ENCODE results near the gene CD3G.
A peak's percentile ranks its signal among the peaks of the same experiment; 100 is the strongest.

Gene CD3G

DNA sequence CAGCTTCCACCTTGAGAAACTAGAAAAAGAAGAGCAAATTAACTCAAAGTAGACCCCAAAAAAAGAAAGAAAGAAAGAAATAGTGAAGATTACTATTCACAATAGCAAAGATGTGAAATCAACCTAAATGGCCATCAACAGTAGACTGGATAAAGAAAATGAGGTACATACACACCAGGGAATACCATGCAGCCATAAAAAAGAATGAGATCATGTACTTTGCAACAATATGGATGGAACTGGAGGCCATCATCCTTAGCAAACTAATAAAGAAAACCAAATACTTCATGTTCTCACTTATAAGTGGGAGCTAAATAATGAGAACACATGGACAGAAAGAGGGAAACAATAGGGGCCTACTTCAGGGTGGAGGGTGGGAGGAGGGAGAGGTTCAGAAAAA, 15.4 kb upstream of the CD3G start:
- no peak for DNase-seq

DNA sequence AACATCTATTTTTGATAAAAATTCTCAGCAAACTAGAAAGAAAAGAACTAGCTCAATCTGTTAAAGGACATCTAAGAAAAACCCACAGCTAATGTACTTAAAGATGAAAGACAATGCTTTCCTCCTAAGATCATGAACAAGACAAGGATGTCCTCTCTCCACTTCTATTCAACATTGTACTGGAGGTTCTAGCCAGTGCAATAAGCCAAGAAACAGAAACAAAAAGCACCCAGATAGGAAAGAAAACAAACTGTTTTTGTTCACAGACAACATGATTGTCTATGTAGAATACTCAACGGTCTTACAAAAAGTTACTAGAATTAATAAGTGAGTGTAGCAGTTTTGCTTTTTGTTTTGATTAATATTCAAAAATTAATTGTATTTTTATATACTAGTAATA, 9.4 kb upstream of the CD3G start:
- no peak for DNase-seq

- no peak for DNase-seq
These were observed 5.5 kb upstream of the CD3G start for GRCh38 chr11:118338637-118339061.

- no peak for DNase-seq
These were observed 4.7 kb upstream of the CD3G start for GRCh38 chr11:118339281-118339961.

DNA sequence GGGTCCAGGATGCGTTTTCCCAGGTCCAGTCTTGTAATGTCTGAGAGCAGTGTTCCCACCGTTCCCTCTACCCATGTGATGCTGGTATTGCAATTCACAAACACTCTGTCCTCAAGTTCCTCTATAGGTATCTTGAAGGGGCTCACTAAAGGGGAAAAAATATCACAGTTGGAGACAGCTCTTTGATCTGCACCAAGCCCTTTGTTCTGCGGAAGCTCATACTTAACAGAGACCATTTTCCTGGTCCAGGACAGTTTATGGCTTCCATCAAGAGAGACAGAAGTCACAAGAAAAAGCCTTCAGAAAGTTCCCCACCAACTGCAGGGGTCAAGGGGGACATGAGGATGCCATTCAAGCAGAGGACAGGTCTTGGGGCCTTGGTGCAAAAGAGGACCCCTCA, 3.7 kb upstream of the CD3G start:
- no peak for DNase-seq

DNA sequence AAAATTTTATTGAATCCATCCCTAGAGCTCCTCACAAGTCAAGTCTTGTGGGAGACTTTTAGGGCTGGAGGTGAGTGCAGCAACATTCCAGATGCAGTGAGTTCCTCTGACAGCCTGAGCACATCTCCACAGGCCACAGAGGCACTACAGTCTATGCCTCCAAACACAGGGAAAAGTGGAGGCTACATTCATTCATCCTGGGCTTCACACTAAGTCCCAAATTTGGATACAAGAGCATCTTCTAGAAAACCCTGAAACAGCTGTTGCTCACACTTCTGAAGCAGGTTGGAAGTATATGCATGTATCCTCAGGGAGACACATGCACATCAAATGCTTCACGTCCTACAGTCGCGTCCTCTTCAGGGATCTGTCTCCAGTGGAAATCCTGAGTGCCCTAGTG, 2.9 kb upstream of the CD3G start:
- no peak for DNase-seq

DNA sequence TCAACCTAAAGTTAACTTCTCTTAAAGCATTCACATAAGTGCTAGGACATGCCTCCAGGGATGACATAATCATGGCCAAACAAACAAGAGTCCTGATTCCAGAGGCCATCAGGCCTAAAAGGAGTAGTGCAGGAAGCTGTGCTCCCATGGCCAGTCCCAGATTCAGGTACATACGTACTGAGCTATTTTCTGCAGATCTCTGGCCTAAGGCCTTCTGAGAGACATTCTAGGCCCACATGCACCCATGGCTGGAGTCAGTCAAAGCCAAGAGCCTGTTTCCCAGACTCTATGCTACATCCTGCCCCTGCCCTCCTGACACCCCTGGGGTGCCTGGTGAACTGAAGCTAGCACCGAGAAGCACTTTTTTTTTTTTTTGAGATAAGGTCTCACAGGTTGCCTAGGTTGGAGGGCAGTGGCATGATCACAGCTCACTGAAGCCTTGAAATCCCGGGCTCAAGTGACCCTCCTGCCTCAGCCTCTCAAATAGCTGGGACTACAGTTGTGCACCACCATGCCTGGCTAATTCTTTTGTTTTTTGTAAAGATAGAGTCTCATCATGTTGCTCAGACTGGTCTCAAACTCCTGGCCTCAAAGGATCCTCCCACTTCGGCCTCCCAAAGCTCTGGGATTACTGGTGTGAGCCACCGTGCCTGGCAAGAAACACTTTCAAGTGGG, 2.2 kb upstream of the CD3G start:
- DNase-seq, result no peak

GRCh38 chr11:118342503-118343161, 1.5 kb upstream of the CD3G start, which contains the start of gene CD3D:
Gene CD3D, minus strand, starts transcription at chr11:118342705. Its CDS starts 98 bp downstream, at chr11:118342607.
- DNase-seq, result no peak

- DNase-seq, result no peak
These were observed 896 bp upstream of the CD3G start for GRCh38 chr11:118343248-118343647.

DNA sequence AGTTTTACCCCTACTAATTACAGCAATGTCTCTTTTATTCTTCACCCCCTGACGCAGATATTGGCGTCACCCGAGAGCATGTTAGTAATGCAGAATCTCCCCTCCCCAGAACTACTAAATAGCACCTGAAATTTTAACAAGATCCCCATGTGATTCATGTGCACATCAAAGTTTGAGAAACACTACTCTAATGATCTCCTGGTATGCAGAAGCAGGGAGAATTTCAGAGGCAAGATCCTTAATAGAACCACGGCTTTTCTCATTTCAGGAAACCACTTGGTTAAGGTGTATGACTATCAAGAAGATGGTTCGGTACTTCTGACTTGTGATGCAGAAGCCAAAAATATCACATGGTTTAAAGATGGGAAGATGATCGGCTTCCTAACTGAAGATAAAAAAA, 5.3 kb downstream of the CD3G start:
- DNase-seq, result no peak

GRCh38 chr11:118353084-118353710, 9.1 kb downstream of the CD3G start:
- DNase-seq, result no peak

GRCh38 chr11:118358071-118358470, 13.9 kb downstream of the CD3G start:
- no peak for DNase-seq

- DNase-seq, result peak; percentile 86 to 88
These were observed 15.3 kb downstream of the CD3G start, which contains the start of gene UBE4A for GRCh38 chr11:118359295-118359958. Gene UBE4A, plus strand, starts transcription at chr11:118359600. Its CDS starts 5,481 bp downstream, at chr11:118365081.

DNA sequence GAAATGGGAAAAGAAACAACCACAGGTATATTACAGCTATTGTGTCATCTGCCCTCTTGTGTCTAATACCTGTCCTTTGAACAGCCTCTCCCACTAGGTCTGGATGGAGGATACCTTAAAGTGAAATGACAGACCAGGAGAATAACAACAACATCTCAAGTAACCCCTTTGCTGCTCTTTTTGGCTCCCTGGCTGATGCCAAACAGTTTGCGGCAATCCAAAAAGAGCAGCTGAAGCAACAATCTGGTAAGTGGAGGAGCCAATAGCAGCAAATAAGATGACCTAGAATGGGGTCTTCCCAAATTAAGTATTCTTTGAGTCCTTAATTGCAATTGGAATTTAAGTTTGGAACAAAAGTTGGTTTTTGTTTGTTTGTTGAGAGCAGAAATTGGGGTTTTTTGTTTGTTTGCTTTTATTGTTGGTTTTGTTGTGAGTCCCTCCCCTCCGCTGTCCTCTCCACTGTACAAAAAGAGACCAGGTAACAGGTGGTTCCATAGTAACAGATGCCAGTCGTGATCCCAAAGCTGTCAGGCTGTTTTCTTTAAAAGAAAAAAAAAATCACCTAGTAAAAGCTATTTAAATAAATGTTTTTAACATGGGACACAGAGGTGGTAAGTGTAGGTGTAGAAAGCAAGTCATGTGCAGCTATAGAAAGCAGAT, 20.9 kb downstream of the CD3G start:
- DNase-seq, result no peak

GRCh38 chr11:118366287-118366686, 22.1 kb downstream of the CD3G start:
- no peak for DNase-seq

- no peak for DNase-seq
These were observed 26.6 kb downstream of the CD3G start for GRCh38 chr11:118370774-118371173.

GRCh38 chr11:118373263-118373662, 29.1 kb downstream of the CD3G start:
- no peak for DNase-seq

- DNase-seq, result no peak
These were observed 29.7 kb downstream of the CD3G start for GRCh38 chr11:118373871-118374270.

- no peak for DNase-seq
These were observed 30.6 kb downstream of the CD3G start for GRCh38 chr11:118374729-118375128.

DNA sequence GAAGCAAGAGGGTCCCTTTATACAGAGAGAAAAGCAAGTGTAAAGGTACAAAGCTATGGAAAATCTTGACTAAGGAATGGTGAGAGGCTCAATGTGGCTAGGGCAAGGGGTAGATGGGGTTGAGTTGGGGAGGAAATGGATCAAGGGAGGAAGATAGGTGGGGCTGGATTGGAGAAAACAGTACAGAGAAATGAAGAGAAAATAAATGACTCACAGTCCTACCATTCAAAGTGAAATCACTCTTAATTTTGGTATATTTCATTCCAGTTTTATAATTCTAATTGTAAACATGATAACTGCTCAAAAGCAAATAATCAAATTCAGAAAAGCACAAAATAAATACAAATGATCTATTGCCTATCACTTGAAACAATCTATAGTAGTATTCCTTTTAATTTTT, 31.8 kb downstream of the CD3G start:
- no peak for DNase-seq

DNA sequence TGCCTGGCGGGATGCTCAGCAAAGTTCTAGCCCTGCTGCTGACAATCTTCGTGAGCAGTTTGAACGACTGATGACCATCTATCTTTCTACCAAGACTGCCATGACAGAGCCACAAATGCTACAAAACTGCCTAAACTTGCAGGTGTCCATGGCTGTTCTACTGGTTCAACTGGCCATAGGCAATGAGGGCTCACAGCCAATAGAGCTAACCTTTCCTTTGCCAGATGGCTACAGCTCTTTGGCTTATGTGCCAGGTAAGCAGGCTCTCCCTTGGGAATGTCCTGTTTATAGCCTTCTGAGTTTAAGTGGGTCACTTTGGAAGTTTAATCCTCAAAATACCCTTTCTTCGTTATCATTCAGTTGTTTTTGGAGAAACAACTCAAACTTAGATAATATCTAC, 35.4 kb downstream of the CD3G start:
- DNase-seq, result no peak

DNA sequence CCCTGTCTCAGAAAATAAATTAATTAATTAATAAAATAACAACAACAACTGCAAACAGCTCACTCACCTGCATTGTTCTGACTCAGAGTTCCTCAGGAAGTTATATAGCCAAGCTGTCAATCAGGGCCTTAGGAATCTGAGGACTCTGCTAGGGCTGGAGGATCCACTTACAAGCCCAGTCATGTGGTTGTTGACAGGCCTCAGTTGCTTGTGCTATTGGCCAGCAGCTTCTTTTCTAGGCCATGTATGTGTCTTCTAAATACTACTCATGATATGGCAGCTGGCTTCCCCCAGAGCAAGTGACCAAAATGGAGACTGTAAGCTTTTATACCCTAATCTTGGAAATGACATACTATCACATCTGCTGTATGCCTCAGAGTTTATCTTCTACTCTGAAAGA, 36.4 kb downstream of the CD3G start:
- no peak for DNase-seq

Measured in NCI-H187 (cell line).